Measurements from ENCODE around the gene TSN.
A peak's percentile ranks its signal among the peaks of the same experiment; 100 is the strongest.

TSN gene

GRCh38 chr2:121746071-121746578, 9.3 kb upstream of the TSN start:
- peak; percentile 11 for DNase-seq (ENCODE audit: low spot score)

DNA sequence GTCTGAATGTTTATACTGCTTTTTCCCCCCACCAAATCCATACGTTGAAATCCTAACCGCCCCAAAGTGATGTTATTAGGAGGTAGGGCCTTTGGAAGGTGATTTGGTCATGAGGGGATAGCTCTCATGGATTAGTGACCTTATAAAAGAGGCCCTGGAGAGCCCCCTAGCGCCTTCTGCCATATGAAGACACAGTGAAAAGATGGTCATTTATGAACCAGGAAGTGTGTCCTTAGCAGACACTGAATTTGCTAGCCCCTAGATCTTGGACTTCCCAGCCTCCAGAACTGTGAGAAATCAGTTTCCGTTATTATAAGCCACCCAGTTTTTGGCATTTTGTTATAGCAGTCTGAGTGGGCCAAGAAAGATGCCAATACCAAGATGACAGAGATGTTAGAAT, 7.2 kb upstream of the TSN start:
- no peak for DNase-seq (ENCODE audit: low spot score)

GRCh38 chr2:121754851-121755236, 607 bp upstream of the TSN start:
- no peak for DNase-seq (ENCODE audit: low spot score)

GRCh38 chr2:121764681-121765228, 9.3 kb downstream of the TSN start:
- DNase-seq (ENCODE audit: low spot score) = no peak

GRCh38 chr2:121766624-121767023, 11.2 kb downstream of the TSN start:
- DNase-seq (ENCODE audit: low spot score) = no peak

DNA sequence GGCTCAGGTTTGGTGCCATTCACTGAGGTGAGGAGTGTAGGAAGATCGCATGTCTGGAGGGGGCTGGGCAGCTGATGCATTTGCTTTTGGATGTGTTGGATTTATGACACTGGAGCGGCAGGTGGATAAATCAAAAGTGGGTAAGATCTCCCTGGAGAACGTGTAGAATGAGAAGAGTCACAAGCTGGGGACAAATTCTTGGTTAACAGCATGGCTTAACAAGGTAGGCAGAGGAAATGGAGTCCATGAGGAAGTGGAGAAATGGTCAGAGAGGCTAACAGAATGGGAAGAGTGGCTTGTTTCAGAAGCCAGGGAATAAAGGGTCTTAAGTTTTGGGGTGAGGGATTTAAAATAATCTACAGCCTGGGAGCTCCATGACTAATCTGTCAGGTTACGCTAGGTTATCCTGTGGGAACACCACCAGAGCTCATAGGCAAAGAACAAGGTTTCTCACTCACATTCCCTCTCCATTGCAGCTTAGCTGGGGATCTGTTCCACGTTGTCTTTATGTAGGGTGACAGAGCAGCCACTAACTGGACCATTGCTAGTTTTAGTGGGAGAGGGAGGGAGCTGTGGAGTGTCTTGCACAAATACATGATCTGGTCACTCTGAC, 12.8 kb downstream of the TSN start:
- DNase-seq (ENCODE audit: low spot score) = no peak

DNA sequence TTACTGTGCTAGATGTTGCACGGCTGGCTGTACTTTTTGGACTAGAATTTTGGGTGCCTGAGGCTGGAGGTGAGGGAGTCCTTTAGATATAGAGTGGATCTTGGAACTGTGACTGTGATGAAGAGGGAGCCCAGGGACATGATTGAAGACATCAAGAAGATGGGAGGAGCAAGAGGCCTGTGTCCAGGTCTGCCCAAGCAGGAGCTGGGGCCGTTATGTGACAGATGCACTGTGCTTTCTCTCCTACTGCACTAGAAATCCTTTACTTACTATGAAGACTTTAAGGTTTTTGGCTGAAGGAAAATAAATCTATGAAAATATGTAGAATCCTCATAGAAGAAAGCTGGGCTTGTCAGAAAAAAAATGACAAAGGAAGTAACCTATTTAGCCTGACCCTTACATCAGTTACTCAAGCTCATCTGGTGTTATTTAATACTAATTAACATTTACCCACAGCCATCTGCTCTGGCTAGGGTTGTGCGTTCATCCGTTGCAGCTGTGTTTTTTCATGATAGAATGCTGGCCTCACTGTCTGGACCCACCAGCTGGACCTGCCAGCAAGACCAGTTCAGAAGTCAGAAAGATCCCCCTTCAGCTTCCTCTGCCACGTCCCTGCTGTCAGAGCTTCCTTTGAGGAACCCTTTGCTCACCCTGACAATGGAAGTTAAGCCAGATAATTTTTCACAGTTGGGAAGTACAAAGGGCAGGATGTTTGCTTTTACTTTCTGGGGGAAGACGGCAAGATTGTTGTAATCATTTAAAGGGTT, 16.7 kb downstream of the TSN start:
- DNase-seq (ENCODE audit: low spot score) = no peak

DNA sequence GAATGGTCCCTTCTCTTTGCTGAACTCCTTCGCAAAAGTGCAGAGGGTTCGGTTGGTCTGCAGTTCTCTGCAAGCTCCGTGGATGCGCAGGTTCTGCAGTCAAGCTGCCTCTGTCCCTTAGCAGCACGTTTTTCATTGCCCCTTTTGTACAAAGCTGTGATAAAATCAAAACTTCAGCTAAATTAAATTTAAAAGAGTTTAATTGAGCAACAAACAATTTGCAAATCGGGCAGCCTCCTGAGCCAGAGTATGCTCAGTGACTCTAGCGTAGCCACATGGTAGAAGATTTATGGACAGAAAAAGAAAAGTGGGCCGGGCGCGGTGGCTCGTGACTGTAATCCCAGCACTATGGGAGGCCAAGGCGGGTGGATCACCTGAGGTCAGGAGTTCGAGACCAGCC, 18.8 kb downstream of the TSN start:
- no peak for DNase-seq (ENCODE audit: low spot score)

- DNase-seq (ENCODE audit: low spot score) = no peak
Measured at GRCh38 chr2:121776361-121776760, 20.9 kb downstream of the TSN start.

GRCh38 chr2:121776885-121777698, 21.6 kb downstream of the TSN start:
- no peak for DNase-seq (ENCODE audit: low spot score)

DNA sequence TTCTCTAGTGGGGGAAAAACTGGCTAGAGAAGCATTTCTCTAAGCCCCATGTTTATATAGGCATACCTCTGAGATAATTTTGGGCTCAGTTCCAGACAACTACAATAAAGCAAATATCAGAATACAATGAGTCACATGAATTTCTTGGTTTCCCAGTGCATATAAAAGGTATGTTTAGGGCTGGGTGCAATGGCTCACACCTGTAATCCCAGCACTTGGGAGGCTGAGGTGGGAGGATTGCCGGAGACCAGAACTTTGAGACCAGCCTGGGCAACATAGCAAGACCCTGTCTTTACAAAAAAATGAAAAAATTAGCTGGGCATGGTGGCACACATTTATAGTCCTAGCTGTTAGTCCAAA, 22.2 kb downstream of the TSN start:
- no peak for DNase-seq (ENCODE audit: low spot score)

DNA sequence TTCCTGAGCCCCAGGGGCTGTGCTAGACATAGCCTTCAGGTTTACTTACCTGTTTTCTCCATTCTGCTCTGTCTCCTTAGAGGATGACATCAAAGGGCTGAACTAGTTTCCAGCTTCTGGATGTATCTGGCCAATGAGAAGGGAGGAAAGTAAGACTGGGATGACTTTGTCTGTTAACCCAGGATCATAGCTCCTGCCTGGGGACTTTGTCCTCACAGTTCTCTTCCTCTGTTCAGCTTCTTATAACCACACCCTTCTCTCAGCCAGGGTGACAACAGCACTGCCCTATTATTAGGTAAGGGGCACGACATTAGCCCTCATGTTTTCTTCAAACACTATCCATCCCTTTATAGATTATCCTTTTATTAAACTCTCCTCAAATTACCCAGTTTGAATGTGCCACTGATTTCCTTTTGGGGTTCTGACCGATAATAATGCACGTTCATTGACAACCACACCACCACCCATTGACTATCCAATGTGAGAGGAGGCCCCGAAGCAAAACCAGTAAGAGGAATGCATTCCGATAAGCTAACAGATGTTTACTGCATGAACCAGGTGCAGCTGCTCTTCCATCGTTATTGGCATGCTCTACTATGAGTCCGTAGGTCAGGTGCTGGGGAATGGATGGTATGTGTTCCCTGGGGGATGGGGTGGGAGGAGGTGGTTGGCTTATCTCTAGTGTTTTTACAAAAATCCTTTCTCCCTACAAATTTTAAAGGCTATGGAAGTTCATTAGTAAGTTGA, 23.5 kb downstream of the TSN start:
- no peak for DNase-seq (ENCODE audit: low spot score)

- no peak for DNase-seq (ENCODE audit: low spot score)
Measured at GRCh38 chr2:121783180-121783579, 27.7 kb downstream of the TSN start.

DNA sequence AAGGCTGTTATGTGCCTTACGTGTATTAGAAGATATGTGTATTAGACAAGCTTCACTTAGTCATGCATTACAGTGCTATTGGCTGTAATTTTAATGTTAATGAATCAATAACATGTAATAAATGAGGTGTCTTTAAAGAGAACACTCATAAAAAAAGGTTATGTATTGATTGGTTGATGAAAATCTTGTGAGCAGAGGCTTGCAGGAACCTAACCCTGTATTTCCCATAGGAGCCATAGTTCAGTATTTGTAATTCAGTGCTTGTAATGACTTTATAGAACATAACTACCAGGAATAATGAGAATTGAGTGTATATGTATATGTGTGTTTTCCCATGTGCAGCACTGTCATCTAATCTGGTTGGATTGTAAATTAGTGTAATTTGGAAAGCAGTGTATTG, 33.2 kb downstream of the TSN start:
- DNase-seq (ENCODE audit: low spot score) = no peak

DNA sequence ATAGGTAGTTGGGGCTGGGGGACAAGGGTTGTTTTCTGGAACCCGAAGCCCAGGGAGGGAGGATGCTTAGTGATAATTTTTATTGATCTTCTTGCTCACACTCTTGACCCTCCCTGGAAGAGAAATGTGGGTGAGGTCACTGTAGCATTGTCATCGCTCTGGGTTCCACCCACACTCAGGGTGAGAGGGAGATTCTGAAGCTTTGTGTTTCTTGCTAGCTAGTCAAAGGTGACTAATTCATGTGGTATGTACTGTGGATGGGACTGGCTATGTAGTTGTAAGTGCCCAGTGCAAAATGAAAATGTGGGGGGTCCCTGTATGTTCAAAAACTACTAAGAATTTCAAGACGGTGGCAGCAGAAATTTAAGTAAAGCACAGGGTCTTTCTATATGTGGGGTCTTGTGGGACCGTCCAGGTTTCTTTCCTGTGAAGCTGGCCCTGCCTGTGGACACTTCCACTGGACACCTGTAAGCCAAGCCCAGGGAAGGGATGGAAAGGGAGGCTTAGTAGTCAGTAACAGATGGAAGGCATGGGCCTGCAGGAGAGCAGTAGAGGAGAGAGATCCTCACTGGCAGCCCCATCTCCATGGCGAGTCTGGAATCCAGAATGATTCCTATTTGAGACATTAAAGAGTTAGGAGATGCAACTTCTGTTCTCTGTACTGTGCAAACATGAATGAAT, 35.0 kb downstream of the TSN start:
- DNase-seq (ENCODE audit: low spot score) = no peak

DNA sequence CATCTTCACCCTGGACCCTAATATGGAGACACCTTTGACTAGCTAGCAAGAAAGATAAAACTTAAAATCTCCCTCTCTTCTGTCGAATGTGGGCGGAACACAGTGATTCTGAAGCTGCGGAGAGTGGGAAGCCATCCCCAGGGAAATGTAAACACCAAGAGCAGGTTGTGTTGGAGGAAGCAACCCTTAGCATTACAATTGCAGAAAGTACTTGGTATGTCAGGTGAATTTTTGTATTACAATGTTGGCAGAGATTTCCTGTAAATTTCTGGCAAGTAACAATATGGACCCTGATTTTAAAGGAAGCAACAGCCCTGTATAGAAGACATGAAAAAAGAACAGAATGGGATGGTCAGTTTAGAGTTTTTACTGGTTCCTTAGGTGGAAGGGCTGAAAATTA, 35.8 kb downstream of the TSN start:
- no peak for DNase-seq (ENCODE audit: low spot score)

- no peak for DNase-seq (ENCODE audit: low spot score)
Measured at GRCh38 chr2:121791801-121792221, 36.4 kb downstream of the TSN start.

GRCh38 chr2:121793816-121794215, 38.4 kb downstream of the TSN start:
- DNase-seq (ENCODE audit: low spot score) = no peak

- no peak for DNase-seq (ENCODE audit: low spot score)
Measured at GRCh38 chr2:121794233-121794632, 38.8 kb downstream of the TSN start.

DNA sequence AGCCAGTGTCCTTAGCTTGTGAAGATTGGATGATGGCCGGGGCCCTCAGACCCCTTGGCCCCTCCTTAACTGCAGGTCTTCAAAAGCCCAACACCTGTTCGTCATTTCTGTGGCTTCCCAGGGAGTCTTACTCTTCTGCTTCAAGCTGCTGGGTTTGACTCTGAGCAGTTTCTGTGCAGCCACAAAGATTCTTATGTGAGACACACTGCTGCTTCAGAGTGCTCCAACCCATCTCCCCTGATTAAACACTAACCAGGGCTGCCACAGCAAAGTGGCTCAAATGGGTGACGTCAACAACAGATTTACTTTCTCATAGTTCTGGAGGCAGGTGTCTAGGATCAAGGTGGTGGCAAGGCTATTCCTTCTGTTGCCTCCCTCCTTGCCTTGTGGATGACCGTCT, 40.8 kb downstream of the TSN start:
- no peak for DNase-seq (ENCODE audit: low spot score)

DNA sequence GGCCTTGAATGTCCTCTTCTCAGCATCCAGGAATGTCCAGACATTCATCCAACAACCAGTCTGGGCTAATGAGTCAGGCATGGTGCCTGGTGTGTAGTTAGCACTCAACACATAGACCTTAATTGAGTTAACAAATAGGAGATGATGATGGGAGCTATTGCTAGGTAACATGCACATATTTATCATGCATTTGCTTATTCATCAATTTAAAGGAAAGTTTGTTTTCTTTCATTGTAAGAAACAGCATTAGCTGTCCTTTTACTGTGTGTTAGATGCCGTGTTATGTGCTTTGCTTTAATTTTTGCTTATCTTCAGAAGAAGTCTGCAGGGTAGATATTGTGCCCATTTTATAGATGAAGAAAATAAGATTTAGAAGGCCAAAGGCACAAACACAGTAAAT, 43.2 kb downstream of the TSN start:
- no peak for DNase-seq (ENCODE audit: low spot score)

Data from CD4-positive, alpha-beta T cell treated with Interleukin-15 for 4 hours (primary cell).